Erythroblast (primary cell): ENCODE data around the gene AHRR.
"Not testable (repeated sequence)": the region's sequence is repeated elsewhere in the genome, so short reads cannot be mapped to it uniquely, and the experiment has no call there.

Source experiments
- DNase-seq, 2 experiments: peaks; one replicate each; lab custom pipeline; 2025; lab: John Stamatoyannopoulos, UW
- GATA1 ChIP-seq: IDR thresholded peaks from 2 replicates; pipeline ENCODE4 v1.6.1; 2011; ENCODE audit warnings: low read depth, mild to moderate bottlenecking, control low read depth, low read length, moderate library complexity
- POLR2A ChIP-seq: IDR thresholded peaks from 2 replicates; pipeline ENCODE4 v1.6.1; 2011; ENCODE audit warnings: mild to moderate bottlenecking, low read length

The AHRR gene

GRCh38 chr5:375921-376798, 54.6 kb downstream of the AHRR start:
- no peak for TF ChIP-seq GATA1
- TF ChIP-seq POLR2A: no peak
- DNase-seq: no peak

DNA sequence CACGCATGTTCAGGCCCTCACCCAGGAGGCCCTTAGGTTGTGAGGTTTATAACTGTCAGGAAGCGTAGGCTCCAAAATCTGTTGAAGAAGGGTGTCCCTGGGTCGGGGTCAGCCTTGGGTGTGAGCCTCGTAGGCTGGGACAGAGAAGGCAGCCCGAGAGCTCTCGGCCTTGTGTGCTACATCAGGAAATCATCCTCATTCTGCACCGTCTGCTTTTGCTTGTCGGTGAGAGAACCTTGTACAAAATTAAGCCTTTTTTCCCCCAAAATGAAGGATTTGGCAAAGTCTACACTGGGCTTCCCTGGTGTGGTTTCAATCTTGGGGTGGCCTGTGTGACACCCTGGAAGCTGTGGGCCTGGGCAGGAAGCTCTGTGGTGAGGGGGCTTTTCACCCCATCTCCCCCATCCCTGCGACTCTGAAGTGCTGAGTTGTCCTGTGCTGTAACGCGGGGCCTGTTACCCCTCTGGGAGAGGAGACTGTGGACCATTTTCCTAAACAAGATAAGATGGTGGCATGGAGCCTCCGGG, 55.3 kb downstream of the AHRR start:
- TF ChIP-seq POLR2A (no peak), GATA1 (no peak)
- no peak for DNase-seq

GRCh38 chr5:377326-377981, 55.9 kb downstream of the AHRR start:
- TF ChIP-seq POLR2A (no peak), GATA1 (no peak)

DNA sequence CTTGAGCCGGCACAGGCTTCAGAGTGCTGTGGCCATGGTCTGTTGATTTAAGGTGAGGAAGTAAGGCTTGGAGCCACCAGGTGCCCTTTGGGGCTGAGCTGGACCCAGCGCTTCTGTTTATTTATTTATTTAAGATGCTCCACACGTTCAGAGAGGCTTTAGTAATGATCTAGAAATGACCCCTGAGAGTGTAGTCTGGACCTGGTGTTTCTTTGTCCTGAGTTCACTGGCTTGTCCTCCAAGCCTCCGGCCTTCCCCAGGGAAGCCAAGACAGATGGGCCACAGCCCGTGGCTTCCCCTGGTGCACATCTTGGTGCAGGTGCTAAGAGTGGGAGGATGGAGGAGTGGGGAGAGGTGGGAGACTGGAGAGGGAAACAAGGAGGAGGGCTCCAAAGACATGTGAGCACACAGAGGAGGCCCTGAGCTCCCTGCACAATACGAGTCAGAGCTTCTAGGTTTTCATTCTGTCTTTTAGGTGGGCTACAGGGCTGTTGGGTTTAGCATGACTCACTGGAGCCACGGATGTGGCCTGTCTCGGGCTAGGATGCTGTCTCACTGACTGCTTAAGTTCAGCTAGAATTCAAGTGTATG, 56.9 kb downstream of the AHRR start:
- no peak for DNase-seq
- TF ChIP-seq GATA1 (no peak), POLR2A (no peak)

More at GRCh38 chr5:377326-377981, 55.9 kb downstream of the AHRR start:
- no peak for DNase-seq

DNA sequence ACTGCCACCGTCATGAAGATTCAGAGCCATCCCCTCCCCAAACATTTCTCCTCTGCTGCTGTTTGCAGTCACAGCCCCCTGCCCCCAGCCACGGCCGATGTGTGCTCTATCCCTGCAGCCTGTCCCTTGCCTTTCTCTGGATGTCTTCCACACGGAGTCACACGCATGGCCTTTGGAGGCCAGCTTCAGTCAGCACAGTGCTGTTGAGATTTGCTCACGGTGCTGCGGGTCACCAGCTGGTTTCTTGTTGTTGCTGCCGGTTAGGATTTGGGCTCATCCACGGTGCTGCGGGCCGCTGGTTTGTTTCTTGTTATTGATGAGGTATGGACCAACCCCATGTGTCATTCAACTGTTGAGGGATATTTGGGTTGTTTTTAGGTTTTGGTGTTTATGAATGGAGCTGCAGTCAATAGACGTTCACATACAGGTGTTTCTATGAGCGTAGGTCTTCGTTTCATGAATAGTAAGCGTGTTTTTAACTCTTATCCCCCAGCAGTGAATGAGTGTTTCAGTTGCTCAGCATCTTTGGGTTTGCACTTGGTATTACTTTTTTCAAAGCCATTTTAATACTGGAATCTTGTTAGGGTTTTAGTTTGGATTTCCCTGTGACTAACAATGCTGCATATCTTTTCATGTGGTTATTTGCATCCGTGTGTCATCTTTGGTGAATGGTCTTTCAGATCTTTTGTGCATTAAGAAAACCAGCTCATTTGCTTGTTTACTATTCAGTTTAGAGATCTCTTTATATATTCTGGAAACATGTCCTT, 57.6 kb downstream of the AHRR start:
- DNase-seq: no peak
- no peak for TF ChIP-seq GATA1
- TF ChIP-seq POLR2A: no peak

GRCh38 chr5:380701-381309, 59.3 kb downstream of the AHRR start:
- DNase-seq: no peak
- TF ChIP-seq GATA1 (no peak), POLR2A (no peak)

GRCh38 chr5:383066-383465, 61.6 kb downstream of the AHRR start:
- no peak for DNase-seq
- TF ChIP-seq POLR2A: no peak
- TF ChIP-seq GATA1: no peak

- TF ChIP-seq POLR2A: no peak
- no peak for TF ChIP-seq GATA1
- DNase-seq: no peak
These were observed 62.1 kb downstream of the AHRR start for GRCh38 chr5:383621-384020.

DNA sequence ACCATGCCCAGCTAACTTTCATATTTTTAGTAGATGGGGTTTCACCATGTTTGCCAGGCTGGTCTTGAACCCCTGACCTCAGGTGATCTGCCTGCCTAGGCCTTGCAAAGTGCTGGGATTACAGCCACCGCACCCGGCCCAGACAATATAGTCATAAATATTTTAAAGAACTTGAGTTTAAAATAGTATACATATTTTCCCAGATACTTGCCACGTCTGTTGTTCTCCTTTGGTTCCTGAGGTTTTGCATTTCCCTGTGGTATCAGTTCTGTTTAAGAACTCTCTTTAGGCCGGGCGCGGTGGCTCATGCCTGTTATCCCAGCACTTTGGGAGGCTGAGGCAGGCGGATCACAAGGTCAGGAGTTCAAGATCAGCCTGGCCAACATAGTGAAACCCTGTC, 63.1 kb downstream of the AHRR start:
- DNase-seq: not testable (repeated sequence)

- no peak for DNase-seq
These were observed 63.8 kb downstream of the AHRR start for GRCh38 chr5:385321-385720.

GRCh38 chr5:386432-387341, 65.2 kb downstream of the AHRR start:
- TF ChIP-seq GATA1 (no peak), POLR2A (no peak)
- DNase-seq: no peak

More at GRCh38 chr5:385321-385720, 63.8 kb downstream of the AHRR start:
- TF ChIP-seq GATA1: no peak
- TF ChIP-seq POLR2A: no peak
